SJSA1 (cell line): ENCODE data around the gene PEPD. TPM values are rescaled to one million over a fixed set of nuclear protein-coding genes. Genes with fewer than 3 reads are reported as not detected.

ENCODE experiments used
- DNase-seq, 2 experiments: peaks; one replicate each; pipeline ENCODE4 v3.0.0-alpha.2; 2015 to 2020; ENCODE audit warnings: low spot score in 2 of 2, low read depth in 1 of 2
- H3K27ac ChIP-seq: fragments of 250-450 bp; sonication (Bioruptor Pico); 2 replicates; pipeline ENCODE4 v1.5.1; 2020; ENCODE audit warnings: mild to moderate bottlenecking, moderate library complexity
- H3K27me3 ChIP-seq: fragments of 250-450 bp; sonication (Bioruptor Pico); replicated peaks from 2 replicates; pipeline ENCODE4 v1.5.1; 2020; ENCODE audit warnings: mild to moderate bottlenecking, moderate library complexity
- H3K36me3 ChIP-seq: fragments of 250-450 bp; sonication (Bioruptor Pico); 2 replicates; pipeline ENCODE4 v1.5.1; 2020; ENCODE audit warnings: mild to moderate bottlenecking
- H3K4me1 ChIP-seq: fragments of 250-450 bp; sonication (Bioruptor Pico); replicated peaks from 2 replicates; pipeline ENCODE4 v1.6.1; 2021; ENCODE audit warnings: mild to moderate bottlenecking
- H3K4me3 ChIP-seq: fragments of 250-450 bp; sonication (Bioruptor Pico); 2 replicates; pipeline ENCODE4 v1.5.1; 2020; ENCODE audit warnings: mild to moderate bottlenecking
- H3K9me3 ChIP-seq: fragments of 250-450 bp; sonication (Bioruptor Pico); replicated peaks from 2 replicates; pipeline ENCODE4 v1.5.1; 2020; ENCODE audit warnings: mild to moderate bottlenecking
- total RNA-seq: library from RNA; depleted of rRNA; stranded (reverse); fragments of >200 nt; shearing (Covaris generic); gene quantifications from 2 replicates; pipeline ENCODE4 v1.2.3, GENCODE V29; 2014

PEPD gene
- total RNA-seq, 1 experiment from 2014 or later: 137 TPM

- H3K27me3 ChIP-seq: peaks cover 20% of the 10 kb centered on the region
- no peak overlapping the region for H3K4me3 ChIP-seq
- H3K36me3 ChIP-seq: no peaks in the 10 kb centered on the region
- peaks cover 7% of the 10 kb centered on the region for H3K9me3 ChIP-seq
- no peak for DNase-seq
- no peaks in the 10 kb centered on the region for H3K4me1 ChIP-seq
- no peak overlapping the region for H3K27ac ChIP-seq
Observed at GRCh38 chr19:33350538-33351309, 170.9 kb downstream of the PEPD start.

DNA sequence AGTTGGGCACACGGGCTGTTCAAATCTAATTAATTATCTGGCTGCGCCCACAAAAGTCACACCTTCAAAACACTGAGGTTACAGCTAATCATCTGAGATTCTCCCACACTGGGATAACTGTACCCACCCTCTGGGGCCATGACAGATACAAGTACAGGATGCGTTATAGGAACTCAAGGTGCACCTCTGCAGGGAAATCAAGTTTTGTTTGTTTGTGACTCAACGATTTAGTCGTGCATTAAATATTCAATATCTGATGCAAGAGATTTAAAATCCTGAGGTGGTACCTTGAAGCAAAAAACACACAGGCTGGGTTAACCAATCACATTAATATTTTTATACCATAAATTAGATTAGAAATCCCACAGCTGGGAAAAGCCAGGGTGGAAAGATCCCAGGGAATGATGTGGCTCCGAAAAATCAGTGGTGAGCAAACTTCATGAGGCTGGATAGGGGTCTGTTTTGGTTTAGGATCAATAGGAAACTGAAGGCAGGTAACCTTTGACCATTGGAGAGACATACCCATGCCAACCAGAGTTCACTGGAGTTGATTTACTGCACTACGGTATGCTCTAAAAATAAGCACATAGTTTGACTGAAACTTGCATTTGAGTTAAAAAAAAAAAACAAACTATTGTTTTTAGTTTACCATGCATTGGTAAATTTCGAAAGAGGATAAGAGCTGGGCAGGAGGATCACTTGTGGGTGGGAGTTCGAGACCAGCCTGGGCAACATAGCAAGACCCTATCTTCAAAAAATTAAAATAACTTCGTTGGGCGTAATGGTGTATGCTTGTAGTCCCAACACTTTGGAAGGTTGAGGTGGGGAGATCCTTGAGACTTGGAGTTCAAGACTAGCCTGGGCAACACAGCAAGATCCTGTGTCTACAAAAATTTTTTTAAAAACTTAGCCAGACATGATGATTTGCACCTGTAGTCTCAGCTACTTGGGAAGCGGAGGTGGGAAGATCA lies 172.0 kb downstream of the PEPD start:
- Histone ChIP-seq H3K27me3 (peaks cover 26% of the 10 kb centered on the region), H3K9me3 (no peaks in the 10 kb centered on the region), H3K27ac (no peak overlapping the region), H3K4me1 (no peaks in the 10 kb centered on the region), H3K4me3 (no peak overlapping the region), H3K36me3 (no peaks in the 10 kb centered on the region)
- DNase-seq: no peak

DNA sequence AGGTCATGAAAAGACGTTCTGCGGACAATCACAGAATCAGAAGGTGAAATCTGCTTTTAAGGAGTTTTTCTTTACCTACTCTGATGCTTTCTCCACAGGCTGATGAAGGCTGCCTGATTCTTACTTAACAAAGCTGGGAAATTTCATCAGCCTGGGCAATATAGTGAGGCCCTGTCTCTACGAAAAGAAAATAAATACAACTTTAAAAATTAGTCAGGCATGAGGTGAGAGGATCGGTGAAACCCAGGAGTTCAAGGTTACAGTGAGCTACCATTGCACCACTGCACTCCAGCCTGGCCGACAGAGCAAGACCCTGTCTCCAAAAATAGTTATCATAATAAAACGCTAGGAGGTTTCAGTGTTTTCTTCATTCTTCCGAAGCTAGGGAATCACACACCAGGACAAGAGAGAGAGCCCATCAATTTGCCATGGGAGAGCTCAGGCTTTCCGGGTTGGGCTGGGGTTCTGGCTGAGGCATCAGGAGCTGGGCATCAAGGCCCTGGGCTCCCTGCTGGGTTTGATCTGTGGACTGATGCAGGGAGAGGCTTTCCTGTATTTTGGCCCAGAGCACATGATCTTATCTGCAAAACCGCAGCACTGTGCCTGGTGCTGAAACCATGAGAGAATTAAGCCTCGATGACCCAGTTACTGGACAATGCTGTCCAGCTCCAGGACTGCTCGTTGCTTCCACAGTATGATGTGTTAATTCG lies 173.1 kb downstream of the PEPD start:
- Histone ChIP-seq H3K27me3 (peaks cover 37% of the 10 kb centered on the region), H3K36me3 (no peaks in the 10 kb centered on the region), H3K27ac (no peak overlapping the region), H3K4me1 (no peaks in the 10 kb centered on the region), H3K4me3 (no peak overlapping the region), H3K9me3 (no peaks in the 10 kb centered on the region)
- no peak for DNase-seq

- peaks cover 46% of the 10 kb centered on the region for H3K27me3 ChIP-seq
- H3K9me3 ChIP-seq: no peaks in the 10 kb centered on the region
Observed at GRCh38 chr19:33347300-33347699, 174.3 kb downstream of the PEPD start.

GRCh38 chr19:33346665-33347064 lies 174.9 kb downstream of the PEPD start:
- Histone ChIP-seq H3K27ac (no peak overlapping the region), H3K36me3 (no peaks in the 10 kb centered on the region), H3K4me1 (no peaks in the 10 kb centered on the region), H3K4me3 (no peak overlapping the region), H3K9me3 (no peaks in the 10 kb centered on the region), H3K27me3 (peaks cover 45% of the 10 kb centered on the region)
- no peak for DNase-seq

More at GRCh38 chr19:33347300-33347699, 174.3 kb downstream of the PEPD start:
- Histone ChIP-seq H3K27ac (no peak overlapping the region), H3K36me3 (no peaks in the 10 kb centered on the region), H3K4me1 (no peaks in the 10 kb centered on the region), H3K4me3 (no peak overlapping the region)
- DNase-seq: no peak

GRCh38 chr19:33345163-33345562 lies 176.4 kb downstream of the PEPD start:
- Histone ChIP-seq H3K4me3 (no peak overlapping the region), H3K9me3 (no peaks in the 10 kb centered on the region; the same call in 1 of the 2 replicates), H3K27ac (no peak overlapping the region), H3K4me1 (no peaks in the 10 kb centered on the region), H3K27me3 (peaks cover 45% of the 10 kb centered on the region), H3K36me3 (no peaks in the 10 kb centered on the region)
- DNase-seq: no peak

GRCh38 chr19:33344573-33344925 lies 177.0 kb downstream of the PEPD start:
- Histone ChIP-seq H3K36me3 (no peaks in the 10 kb centered on the region), H3K27me3 (peaks cover 45% of the 10 kb centered on the region), H3K4me3 (no peak overlapping the region), H3K9me3 (no peaks in the 10 kb centered on the region; the same call in 1 of the 2 replicates), H3K4me1 (no peaks in the 10 kb centered on the region), H3K27ac (no peak overlapping the region)
- no peak for DNase-seq

DNA sequence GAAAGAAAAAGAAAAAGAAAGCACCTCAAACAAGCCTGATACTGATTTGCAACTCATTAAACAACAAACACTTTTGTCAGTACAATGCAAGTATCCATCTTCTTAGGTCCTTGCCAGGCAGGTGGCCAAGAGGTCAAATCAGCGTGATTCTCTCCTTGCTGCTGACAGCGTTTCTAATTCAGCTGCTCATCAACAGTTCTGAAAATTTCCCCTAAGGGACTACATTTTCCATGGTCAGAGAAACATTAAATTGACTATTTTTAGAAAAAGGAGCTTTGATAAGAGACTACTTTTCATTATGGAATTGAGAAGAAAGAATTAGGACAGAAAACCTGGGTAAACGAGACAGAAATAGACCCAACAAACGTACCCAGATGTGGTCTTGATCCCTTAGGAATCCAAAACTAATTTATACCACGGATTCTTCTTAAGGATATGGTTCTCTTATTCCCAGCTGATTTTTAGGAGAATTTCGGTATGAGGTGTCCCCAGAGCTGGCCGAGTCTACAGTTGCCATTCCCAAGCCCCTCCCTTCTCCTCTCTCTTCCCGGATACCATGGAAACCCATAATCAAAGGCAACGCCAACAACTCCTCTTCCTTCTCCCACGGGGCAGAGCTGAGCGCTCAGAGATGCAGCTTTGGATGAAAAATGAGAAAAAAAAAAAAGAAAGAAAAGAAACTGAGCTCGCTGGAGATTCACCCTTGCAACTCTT lies 177.6 kb downstream of the PEPD start:
- H3K27ac ChIP-seq: no peak overlapping the region
- H3K36me3 ChIP-seq: no peaks in the 10 kb centered on the region
- no peaks in the 10 kb centered on the region for H3K4me1 ChIP-seq
- DNase-seq: no peak
- H3K27me3 ChIP-seq: peaks cover 45% of the 10 kb centered on the region
- H3K9me3 ChIP-seq: no peaks in the 10 kb centered on the region; the same call in 1 of the 2 replicates
- H3K4me3 ChIP-seq: no peak overlapping the region

- Histone ChIP-seq H3K27ac (no peak overlapping the region), H3K9me3 (no peaks in the 10 kb centered on the region; the same call in 1 of the 2 replicates), H3K4me1 (no peaks in the 10 kb centered on the region), H3K27me3 (peaks cover 45% of the 10 kb centered on the region), H3K36me3 (no peaks in the 10 kb centered on the region), H3K4me3 (no peak overlapping the region)
- DNase-seq: no peak
Observed at GRCh38 chr19:33343301-33343700, 178.3 kb downstream of the PEPD start.

DNA sequence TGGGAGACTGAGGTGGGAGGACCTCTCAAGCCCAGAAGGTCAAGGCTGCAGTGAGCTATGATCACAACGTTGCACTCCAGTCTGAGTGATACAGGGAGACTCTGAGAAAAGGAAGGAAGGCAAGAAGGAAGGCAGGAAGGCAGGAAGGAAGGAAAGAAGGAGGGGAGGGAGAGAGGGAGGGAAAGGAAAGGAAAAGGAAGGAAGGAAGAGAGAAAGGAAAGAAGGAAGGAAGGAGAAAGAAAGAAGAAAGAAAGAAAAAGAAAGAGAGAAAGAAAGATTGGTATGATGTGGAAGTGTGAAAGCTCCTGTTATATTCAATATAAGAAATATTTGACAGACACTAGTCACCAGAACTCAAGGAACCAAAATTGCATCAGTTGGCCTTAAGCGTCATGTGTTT lies 180.6 kb downstream of the PEPD start:
- H3K4me1 ChIP-seq: no peaks in the 10 kb centered on the region
- no peak overlapping the region for H3K27ac ChIP-seq
- no peak for DNase-seq
- no peaks in the 10 kb centered on the region for H3K36me3 ChIP-seq
- no peaks in the 10 kb centered on the region; the same call in 1 of the 2 replicates for H3K9me3 ChIP-seq
- no peak overlapping the region for H3K4me3 ChIP-seq
- H3K27me3 ChIP-seq: peaks cover 37% of the 10 kb centered on the region

- H3K9me3 ChIP-seq: no peaks in the 10 kb centered on the region; the same call in 1 of the 2 replicates
- H3K36me3 ChIP-seq: no peaks in the 10 kb centered on the region
- H3K27me3 ChIP-seq: peaks cover 20% of the 10 kb centered on the region
- no peaks in the 10 kb centered on the region for H3K4me1 ChIP-seq
- no peak overlapping the region for H3K4me3 ChIP-seq
- DNase-seq: no peak
- H3K27ac ChIP-seq: no peak overlapping the region
Observed at GRCh38 chr19:33339016-33339984, 182.3 kb downstream of the PEPD start.
